ENCODE data around the gene HABP4.
A peak's percentile ranks its signal among the peaks of the same experiment; 100 is the strongest.

The HABP4 gene

GRCh38 chr9:96478829-96479371 lies 28.9 kb downstream of the HABP4 start:
- peak; percentile 69 for DNase-seq

DNA sequence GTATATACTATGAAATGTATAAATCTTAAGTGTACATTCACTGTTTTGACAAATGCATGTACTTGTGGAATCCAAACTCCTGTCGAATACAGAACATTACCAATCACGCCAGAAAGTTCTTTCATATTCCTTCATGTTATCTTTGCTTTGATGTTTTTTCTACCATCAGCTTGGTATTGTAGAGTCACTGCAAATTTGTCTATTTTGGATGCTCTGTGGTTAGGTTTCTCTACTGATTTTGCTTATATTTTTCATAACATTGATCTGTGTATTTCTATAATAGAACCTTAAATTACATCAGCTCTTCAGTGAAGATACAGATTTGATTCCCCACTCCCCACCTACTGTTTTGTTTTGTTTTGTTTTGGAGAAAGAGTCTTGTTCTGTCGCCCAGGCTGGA lies 30.8 kb downstream of the HABP4 start:
- DNase-seq = no peak

DNA sequence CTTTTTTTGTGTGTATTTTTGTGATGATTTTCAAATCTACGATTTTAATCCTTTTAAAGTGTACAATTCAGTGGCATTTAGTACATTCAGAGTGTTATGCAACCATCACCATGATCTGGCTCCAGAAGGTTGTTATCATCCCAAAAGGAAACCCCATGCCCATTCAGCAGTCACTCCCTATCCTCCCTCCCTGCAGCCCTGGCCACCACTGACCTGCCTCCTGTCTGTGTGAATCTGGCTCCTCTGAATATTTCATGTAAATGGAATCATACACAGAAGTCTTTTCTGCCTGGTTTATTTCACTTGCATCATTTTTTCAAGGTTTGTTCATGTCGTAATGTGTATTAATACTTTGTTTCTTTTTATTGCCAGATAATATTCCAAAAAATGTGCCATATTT lies 32.5 kb downstream of the HABP4 start:
- no peak for DNase-seq

- no peak for DNase-seq
Observed at GRCh38 chr9:96483197-96483596, 33.2 kb downstream of the HABP4 start.

GRCh38 chr9:96483733-96484390 lies 33.9 kb downstream of the HABP4 start:
- DNase-seq = peak; percentile 38

GRCh38 chr9:96484521-96484931 lies 34.6 kb downstream of the HABP4 start:
- peak; percentile 11 for DNase-seq

DNA sequence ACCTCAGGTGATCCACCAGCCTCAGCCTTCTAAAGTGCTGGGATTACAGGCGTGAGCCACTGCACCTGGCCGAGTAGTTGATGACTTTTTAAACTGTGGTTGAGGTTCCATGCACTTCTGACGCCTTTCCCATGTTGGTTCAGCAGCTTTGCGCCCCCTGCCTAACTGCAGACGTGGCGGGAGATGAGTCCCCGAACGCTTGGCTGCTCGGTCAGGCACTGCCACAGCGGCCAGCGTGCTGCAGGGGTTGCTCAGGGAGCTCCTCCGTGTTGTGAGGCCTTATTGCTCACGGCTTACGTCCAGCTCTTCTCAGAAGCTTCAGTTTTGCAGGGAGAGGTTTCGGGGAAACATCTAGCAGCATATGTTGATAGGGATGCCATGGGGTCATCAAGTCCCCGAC lies 35.3 kb downstream of the HABP4 start:
- no peak for DNase-seq

- DNase-seq = peak; percentile 89
Observed at GRCh38 chr9:96486386-96487028, 36.5 kb downstream of the HABP4 start.

- DNase-seq = no peak
Observed at GRCh38 chr9:96487029-96487396, 37.0 kb downstream of the HABP4 start.

GRCh38 chr9:96487949-96488348 lies 38.0 kb downstream of the HABP4 start:
- DNase-seq = peak; percentile 61

GRCh38 chr9:96489482-96489979 lies 39.6 kb downstream of the HABP4 start:
- no peak for DNase-seq

GRCh38 chr9:96490534-96491078 lies 40.6 kb downstream of the HABP4 start:
- DNase-seq = no peak

GRCh38 chr9:96491079-96491879 lies 41.3 kb downstream of the HABP4 start:
- no peak for DNase-seq

DNA sequence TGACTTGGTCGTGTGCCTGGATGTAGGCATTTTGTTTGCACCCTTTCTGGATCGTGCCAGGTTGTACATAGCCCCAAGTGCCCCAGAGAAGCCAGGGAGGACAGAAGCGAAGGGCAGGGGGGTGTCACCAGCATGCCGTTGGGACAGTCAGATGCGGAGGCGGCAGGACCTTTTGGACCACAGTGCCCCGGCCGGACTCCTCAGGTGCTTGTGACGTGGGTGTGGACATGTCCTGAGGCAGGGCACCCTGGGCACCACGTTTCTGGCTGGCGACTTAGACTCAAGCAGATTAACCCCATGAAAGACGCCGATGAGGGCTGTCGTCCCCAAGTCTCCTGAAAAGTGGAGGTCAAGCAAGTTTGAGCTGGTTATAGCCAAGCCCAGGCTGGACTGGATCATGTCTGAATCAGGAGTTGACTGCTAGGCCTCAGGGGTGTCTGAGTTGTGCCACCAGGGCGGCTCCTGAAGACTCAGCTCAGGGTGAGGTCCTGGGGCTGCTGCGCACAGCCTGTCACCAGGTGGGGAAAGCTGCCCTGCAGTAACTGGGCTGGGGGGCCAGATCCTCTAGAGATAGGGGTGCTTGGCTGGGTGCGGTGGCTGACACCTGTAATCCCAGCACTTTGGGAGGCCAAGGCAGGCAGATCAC lies 42.0 kb downstream of the HABP4 start:
- DNase-seq = no peak

DNA sequence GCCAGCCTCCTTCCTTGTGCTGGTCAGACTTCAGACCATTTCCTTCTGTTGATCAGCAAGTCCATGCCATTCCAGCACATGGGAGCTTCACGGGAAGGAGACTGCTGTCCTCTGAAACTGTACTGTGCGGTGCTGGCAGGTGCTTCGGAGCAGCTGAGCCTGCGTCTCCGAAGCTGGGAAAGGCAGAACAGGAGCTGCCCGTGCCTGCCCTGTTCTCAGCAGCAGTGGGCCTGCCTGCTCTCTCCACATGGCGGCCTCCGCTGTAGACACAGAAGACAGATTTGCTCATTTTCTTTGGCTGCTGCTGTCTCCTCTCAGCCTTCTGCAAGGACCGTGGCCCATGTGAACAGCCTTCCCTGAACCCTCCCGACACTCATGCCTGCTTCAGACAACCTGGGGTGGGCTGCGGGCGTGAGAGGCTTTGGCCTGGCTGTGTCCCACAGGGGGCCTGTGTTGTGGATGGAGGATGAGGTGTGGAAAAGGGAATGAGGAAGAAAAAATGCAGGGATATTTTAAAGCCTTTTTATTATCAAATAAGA lies 43.1 kb downstream of the HABP4 start:
- DNase-seq = no peak

DNA sequence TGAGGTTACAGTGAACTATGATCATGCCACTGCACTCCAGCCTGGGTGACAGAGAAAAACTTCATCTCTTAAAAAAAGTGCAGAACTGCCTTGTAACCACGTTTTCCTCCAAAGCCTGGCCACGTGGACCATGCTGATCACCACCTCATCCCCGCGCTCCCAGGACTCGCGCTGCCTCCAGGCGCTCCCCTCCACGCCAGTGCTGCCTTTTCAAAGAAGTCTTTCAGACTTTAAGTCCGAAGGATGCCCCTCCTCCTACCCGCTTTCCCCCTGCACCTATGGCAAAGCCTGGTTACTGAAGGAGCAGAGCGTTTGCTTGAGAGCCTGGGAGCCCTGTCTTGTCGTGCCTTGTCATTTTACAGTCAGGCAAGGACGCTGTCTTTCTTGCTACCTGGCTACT lies 43.8 kb downstream of the HABP4 start:
- no peak for DNase-seq

GRCh38 chr9:96494215-96494800 lies 44.3 kb downstream of the HABP4 start:
- DNase-seq = no peak

- peak; percentile 78 for DNase-seq
Observed at GRCh38 chr9:96495341-96495740, 45.4 kb downstream of the HABP4 start.

GRCh38 chr9:96496368-96497116 lies 46.6 kb downstream of the HABP4 start:
- no peak for DNase-seq

DNA sequence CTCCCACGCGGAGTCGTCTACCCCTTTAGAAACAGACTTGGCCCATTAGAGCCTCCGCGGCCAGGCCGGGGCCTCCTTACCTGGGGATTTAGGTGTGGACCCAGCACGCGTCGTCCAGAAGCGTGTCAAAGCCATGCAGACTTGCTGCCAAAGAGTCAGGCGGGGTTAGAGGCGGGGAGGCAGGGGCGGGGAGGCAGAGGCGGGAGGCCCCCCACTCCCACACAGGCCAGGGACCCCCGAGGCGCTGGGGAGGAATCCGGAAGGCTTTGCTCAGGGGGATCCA lies 47.1 kb downstream of the HABP4 start:
- DNase-seq = no peak

DNA sequence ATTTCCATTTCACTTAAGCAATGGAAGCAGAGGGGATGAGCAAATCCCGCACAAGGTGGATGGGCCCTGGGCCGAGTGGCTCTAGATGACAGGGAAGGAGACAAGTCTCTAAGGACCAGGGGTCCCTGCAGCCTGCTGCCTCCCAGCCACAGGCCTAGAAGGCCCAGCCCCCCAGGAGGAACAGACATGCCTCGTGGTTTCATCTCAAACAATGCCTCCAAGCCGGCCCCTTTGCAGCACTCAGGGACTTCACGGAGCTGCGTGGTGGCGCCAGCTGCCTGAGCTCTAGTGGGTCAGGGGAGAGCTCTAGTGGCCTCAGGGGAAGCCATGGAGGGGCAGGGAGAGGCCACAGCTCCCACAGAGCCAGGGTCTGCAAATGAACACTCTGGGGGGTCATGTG lies 48.8 kb downstream of the HABP4 start:
- no peak for DNase-seq

- DNase-seq = no peak
Observed at GRCh38 chr9:96499257-96499656, 49.3 kb downstream of the HABP4 start.
